Nucleus accumbens (tissue), 56 donors: ENCODE data around the gene CREG1.
"Not testable (repeated sequence)": the region's sequence is repeated elsewhere in the genome, so short reads cannot be mapped to it uniquely, and the experiment has no call there.

Source experiments
- DNase-seq, 56 donors: peaks; one replicate each; lab custom pipeline; 2025; lab: John Stamatoyannopoulos, UW

CREG1 gene

DNA sequence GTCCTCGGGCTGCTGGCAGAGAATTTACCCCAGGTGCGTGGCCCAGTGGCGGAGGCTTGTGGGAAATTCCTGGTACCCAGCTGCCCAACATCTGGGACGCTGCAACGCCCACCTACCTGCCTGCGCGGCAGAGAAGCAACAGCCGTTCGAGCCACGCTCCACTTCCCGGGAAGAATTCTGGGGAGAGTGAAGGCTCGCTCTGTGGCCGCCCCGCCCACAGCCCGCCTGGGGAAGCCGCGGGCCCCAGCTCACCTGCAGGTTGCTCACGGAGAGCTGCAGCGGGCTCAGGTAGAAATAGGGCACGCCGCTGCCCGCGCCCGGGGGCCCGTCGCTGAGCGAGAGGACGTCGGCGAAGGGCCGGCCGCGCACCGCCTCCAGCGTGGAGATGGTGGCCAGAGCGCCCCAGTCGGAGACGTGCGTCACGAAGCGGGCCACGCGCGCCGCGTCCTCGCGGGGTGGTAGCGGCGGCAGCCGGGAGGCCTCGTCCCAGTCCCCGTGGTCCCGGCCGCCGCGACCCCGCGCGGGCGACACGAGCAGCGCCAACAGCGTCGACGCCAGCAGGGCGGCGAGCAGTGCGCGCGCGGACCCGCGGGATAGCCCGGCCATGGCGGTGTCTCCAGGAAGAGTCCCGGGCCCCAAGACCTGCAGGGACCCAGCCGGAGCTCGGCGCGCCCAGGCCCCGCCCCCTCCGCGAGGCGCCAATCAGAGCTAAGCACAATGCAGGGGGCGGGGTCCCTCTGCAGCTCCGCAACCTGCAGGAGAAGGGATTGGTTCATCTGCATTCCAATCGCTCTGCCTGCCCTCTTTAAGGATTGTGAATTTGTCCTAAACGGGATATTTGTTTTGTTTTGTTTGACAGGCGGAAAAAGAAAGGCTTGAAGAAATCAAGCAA lies at the start of gene CREG1:
Gene CREG1, minus strand, starts transcription at position 627 of the 892 bp plus-strand sequence.
- peak; percentile 40 to 94 (median 86) for DNase-seq

DNA sequence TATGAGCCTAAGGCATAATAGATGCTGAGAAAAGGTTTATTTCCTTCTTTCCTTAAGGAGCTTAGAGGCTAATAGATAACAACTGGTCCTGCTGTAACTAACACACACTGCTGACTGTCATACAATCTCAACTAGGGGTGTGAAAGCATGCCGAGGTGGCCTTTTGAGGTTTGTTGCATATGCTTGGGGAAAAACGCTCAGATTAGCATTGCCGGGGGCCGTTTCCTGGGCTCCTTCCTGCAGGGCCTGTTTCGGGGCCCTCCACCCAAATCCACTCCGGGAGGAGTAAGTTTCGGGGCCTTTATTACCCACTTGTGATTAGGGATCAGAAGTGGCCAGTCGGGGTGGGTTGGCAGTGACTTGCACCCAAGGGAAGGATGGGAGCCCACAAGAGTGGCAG lies 49.3 kb upstream of the CREG1 start:
- DNase-seq = no peak

GRCh38 chr1:167601442-167602383 lies 48.2 kb upstream of the CREG1 start:
- DNase-seq = peak in 6 of 56 donors; percentile 4 to 14 (median 8)

- DNase-seq = peak in 7 of 56 donors; percentile 2 to 44 (median 6)
These were observed 46.5 kb upstream of the CREG1 start for GRCh38 chr1:167599957-167600581.

GRCh38 chr1:167594822-167595221 lies 41.3 kb upstream of the CREG1 start:
- DNase-seq = no peak

GRCh38 chr1:167593860-167594259 lies 40.3 kb upstream of the CREG1 start:
- no peak for DNase-seq

DNA sequence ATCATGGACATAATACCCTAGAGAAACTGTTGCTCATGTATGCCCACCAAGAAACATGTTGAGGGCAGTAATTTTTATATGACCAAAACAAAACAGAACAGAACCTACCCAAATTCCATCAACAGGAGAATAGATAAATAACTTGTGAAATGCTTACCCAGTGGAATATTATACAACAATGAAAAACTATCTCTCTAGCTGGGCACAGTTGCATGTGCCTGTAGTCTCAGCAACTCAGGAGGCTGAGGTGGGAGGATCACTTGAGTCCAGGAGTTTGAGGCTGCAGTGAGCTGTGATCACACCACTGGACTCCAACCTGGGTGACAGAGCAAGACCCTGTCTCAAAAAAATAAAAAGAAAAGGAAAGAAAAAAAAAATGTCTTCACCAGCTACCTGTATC lies 38.9 kb upstream of the CREG1 start:
- no peak for DNase-seq

DNA sequence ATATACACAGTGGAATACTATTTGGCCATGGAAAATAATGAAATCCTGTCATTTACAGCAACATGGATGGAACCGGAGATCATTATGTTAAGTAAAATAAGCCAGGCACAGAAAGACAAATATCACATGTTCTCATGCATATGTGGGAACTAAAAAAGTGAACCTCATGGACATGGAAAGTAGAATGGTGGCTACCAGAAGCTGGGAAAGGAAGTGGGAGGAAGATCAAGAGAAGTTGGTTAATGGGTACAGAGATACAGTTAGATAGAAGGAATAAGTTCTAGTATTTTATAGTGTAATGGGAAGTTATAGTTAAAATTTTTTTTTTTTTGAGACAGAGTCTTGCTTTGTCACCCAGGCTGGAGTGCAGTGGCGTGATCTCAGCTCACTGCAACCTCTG lies 34.8 kb upstream of the CREG1 start:
- no peak for DNase-seq

- DNase-seq = no peak
These were observed 34.3 kb upstream of the CREG1 start for GRCh38 chr1:167587872-167588271.

DNA sequence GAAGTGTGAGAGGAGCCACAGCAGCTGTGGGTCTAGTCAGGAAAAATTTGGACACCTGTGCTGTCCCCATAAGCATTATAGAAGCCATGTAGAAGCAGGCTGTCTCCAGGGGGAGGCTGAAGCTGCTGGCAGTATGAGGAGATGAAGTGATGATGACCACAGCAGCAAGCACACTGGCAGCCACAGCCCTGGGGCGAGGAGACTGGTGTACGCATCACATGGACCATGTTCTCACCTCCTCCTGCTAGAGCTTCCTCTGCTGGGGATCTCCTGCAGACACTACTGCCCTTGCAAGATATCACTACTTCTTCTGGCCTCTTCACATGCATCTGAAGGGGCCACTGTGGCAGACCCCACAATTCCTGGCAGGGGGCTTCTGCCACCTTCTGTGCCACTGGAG lies 33.8 kb upstream of the CREG1 start:
- no peak for DNase-seq

- DNase-seq = no peak
These were observed 31.0 kb upstream of the CREG1 start for GRCh38 chr1:167584581-167584980.

GRCh38 chr1:167582722-167583121 lies 29.2 kb upstream of the CREG1 start:
- DNase-seq = no peak

DNA sequence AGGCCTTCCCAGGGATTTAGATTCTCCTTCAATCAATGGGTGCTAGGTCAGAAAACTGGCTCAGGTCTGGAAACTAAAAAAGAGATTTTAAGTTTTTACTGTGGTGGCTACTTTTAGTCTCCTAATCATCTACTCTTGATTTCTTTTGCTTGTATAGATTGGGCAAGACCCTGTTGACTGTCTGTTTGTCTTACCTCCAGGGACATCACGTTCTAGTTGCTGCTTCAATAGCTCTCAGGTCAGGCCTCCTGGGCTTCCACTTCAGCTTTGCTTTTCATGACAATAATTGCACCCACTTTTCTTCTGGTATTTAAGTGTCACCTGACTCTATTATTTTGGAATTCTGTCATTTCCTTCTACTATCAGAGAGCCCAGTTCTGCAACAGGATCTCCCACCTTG lies 28.5 kb upstream of the CREG1 start:
- DNase-seq = no peak

DNA sequence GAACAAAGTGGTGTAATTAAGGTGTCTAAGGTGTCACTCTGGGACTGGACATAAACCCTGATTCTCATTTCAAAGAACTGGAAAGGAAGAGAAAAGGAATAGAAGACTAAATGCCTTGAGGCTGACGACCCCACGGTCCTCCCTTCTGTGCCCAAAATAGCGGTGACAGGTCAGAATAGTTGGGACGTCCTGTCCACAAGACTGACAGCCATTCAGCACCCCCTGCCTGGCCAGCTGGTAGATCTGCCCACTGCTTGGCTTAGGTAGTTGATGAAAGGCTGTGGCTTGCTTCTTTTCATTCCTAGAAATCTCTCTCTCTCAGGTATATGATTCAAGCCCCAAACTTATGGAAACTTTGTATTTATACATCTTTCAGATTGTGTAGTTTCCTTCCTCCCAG lies 26.4 kb upstream of the CREG1 start:
- DNase-seq = no peak

GRCh38 chr1:167578939-167579521 lies 25.5 kb upstream of the CREG1 start:
- DNase-seq = no peak

GRCh38 chr1:167575649-167576048 lies 22.1 kb upstream of the CREG1 start:
- DNase-seq = no peak

GRCh38 chr1:167573035-167573434 lies 19.5 kb upstream of the CREG1 start:
- no peak for DNase-seq

- DNase-seq = not testable (repeated sequence)
These were observed 17.1 kb upstream of the CREG1 start for GRCh38 chr1:167570712-167571111.

- no peak for DNase-seq
These were observed 14.1 kb upstream of the CREG1 start for GRCh38 chr1:167567663-167568062.

DNA sequence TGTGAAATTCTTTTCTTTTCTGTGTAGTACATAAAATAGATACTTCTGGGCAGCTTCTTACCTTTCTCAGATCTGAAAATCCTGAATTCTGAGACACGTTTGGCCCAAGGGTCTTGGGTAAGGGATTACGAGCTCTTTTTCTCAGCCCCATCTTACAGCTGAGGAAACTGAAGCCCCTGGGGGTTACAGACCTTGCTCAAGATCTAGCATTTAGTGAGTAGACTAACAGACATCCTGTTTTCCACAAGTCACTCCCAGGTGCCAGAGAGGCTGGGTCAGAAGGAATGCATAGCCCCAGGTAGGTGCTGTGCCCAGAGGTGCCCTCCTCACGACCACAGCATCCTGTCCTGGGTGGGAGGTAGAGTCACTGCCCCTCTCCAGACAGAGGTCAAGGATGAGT lies 13.2 kb upstream of the CREG1 start:
- no peak for DNase-seq
